Left ventricle myocardium superior (tissue), 1 donor: ENCODE measurements around the gene TMPRSS12. TPM values are rescaled to one million over a fixed set of nuclear protein-coding genes. Genes with fewer than 3 reads are reported as not detected.
"Not testable (repeated sequence)": the region's sequence is repeated elsewhere in the genome, so short reads cannot be mapped to it uniquely, and the experiment has no call there.

Experiments used
- ATAC-seq: fragments of 200-7000 bp; cut with Tn5 transposase; one replicate; pipeline ENCODE4 v1.9.1; 2020; ENCODE audit warnings: mild to moderate bottlenecking, moderate library complexity
- DNase-seq: peaks from one replicate; pipeline ENCODE4 v3.0.0-alpha.2; 2020
- intact Hi-C: fragments of 100-400 bp; cut with micrococcal nuclease; formaldehyde crosslinking; loops from one replicate; pipeline ENCODE4 v1.11.0; 2022
- long read RNA-seq: library from polyadenylated mRNA; unstranded; transcript quantifications from one replicate; pipeline ENCODE4 v2.0.0, GENCODE V29; 2021
- total RNA-seq: library from RNA; stranded (reverse); fragmentation: NEBNext Ultra II Directional; extraction: Animal tissue kit (Norgen Biotek cat#: 25700); gene quantifications from one replicate; pipeline ENCODE4 v1.2.1, GENCODE V29; 2021
- donor health status: DM: no; HTN: yes; CAD: no; lungs with severe emphysema.

TMPRSS12 gene, protein sequence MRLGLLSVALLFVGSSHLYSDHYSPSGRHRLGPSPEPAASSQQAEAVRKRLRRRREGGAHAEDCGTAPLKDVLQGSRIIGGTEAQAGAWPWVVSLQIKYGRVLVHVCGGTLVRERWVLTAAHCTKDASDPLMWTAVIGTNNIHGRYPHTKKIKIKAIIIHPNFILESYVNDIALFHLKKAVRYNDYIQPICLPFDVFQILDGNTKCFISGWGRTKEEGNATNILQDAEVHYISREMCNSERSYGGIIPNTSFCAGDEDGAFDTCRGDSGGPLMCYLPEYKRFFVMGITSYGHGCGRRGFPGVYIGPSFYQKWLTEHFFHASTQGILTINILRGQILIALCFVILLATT
- total RNA-seq = not detected
- long read RNA-seq = 0 reads

DNA sequence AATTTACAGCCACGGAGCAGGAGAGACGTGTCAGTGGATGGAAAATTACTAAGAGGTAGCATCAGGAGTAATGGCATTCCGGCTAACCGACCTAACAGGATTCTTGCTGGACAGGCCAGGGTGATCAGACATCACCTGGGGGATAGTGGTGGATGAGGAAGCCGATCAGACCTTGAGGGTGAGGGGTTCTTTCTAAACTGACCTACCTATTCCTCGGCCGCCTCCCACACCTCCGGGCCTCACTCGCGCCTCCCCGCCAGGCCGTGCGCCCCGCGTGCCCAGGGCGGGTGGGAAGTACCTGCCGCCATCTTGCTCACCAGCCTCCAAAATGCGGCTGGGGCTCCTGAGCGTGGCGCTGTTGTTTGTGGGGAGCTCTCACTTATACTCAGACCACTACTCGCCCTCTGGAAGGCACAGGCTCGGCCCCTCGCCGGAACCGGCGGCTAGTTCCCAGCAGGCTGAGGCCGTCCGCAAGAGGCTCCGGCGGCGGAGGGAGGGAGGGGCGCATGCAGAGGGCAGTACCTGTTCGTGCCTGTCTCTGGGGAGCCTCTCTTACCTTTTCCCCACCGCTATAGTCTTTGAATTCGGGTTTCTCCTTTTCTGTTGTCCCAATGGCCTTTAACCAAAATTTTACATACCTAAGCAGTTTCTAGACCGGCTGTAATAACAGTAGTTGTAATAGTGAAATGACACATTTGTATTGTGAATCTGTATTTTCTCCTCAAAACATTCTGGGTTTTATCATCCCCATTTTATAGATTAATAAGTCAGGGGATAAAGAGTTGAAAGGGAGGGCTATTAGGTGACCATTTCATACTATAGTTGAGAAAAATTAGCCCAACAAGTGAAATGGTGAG lies at the start of gene TMPRSS12:
TSS of gene TMPRSS12 (plus strand) at position 290 of the 857 bp plus-strand sequence. CDS start at position 329, 39 bp downstream.
- intact Hi-C loops = no loop called here
- ATAC-seq = peak; percentile 28
- peak; percentile 26 for DNase-seq

DNA sequence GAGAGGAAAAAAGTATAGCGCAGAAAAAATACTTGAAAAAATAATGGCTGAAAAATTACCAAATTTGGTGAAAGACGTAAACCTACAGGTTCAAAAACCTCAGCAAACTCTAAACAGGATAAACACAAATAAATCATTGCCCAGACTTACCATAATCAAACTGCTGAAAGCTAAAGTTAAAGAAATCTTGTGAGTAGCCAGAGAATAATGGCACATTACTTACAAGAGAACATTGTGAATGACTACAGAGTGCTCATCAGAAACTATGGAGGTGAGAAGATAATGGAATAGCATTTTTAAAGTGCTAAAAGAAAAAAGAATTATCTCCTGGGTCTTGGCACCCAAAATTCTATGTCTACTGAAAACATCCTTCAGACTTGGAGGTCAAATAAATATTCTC lies 42.8 kb upstream of the TMPRSS12 start:
- DNase-seq (no peak), ATAC-seq (no peak)
- intact Hi-C loops = no loop called here

DNA sequence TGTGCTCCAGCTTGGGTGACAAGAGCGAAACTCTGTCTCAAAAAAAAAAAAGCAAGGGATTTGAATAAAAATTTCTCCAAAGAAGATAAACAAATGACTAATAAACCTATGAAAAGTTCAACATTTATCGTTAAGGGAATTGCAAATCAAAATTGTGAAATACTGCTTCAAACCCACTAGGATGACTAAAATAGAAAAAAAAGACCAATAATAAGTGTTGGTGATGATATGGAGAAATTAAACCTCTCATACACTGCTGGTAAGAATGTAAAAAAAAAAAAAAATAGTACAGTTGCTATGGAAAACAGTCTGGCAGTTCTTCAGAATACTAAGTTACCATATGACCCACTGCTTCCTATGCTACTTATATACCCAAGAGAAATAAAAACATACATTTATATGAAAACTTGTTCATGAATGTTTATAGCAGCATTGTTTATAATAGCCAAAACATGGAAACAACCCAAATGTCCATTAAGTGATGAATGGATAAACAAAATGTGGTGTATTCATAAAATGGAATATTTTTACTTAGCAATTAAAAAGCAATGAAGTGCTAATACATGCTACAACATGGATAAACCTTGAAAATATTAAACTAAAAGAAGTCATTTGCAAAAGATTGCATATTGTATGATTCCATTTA lies 39.4 kb upstream of the TMPRSS12 start:
- intact Hi-C loops = no loop called here
- no peak for ATAC-seq

DNA sequence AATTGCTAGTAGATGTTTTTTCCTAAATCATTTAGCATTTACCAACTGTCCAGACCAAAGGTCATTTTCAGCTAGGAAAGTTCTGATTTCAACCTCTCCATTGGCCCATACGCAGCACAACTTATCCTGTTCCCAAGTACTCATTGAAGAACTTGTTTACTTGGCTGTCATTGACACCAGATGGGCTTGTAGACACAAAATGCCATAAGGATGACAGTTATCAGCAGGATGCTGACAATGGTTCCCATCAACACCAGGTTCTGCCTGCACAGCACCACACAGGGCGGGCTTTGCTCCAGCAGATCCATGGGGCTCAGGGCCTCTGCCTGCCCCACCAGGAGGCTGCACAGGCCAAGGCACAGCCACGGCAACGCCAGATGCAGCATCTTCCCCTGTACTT lies 36.5 kb upstream of the TMPRSS12 start:
- DNase-seq = no peak
- peak; percentile 17 for ATAC-seq
- intact Hi-C loops = no loop called here

More for the DNA sequence above, 39.4 kb upstream of the TMPRSS12 start:
- DNase-seq = no peak

- intact Hi-C loops, ATAC-seq: not testable (repeated sequence)
Observed at GRCh38 chr12:50809131-50809530, 33.6 kb upstream of the TMPRSS12 start.

GRCh38 chr12:50814921-50815320 lies 27.8 kb upstream of the TMPRSS12 start:
- DNase-seq, ATAC-seq, intact Hi-C loops: not testable (repeated sequence)

More at GRCh38 chr12:50809131-50809530, 33.6 kb upstream of the TMPRSS12 start:
- not testable (repeated sequence) for DNase-seq

GRCh38 chr12:50820177-50820576 lies 22.5 kb upstream of the TMPRSS12 start:
- DNase-seq (no peak), ATAC-seq (no peak)
- intact Hi-C loops = no loop called here

DNA sequence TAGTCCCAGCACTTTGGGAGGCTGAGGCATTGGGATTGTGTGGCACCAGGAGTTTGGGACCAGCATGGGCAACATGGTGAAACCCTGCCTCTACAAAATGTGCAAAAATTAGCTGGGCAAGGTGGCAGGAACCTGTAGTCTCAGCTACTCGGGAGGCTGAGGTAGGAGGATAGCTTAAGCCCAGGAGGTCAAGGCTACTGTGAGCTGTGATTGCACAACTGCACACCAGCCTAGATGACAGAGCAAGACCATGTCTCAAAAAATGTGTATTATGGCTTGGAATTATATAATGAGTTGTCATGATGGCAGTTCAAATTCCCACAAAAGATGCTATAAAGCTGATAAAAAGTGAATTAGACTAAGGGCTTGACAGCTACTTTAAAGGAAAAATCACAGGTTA lies 20.6 kb upstream of the TMPRSS12 start:
- ATAC-seq (no peak), DNase-seq (no peak)
- intact Hi-C loops = no loop called here

DNA sequence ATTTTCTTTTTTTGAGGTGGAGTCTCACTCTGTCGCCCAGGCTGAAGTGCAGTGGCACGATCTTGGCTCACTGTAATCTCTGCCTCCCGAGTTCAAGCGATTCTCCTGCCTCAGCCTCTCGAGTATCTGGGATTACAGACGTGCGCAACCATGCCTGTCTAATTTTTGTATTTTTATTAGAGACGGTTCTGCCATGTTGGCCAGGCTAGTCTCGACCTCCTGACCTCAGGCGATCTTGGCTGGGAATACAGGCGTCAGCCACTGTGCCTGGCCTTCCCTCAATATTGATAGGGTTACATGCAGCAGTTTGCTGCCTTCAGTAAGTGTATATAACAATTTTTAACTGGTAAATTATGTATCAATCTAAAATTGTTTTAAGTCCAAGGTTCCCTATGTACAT lies 19.0 kb upstream of the TMPRSS12 start:
- DNase-seq, ATAC-seq, intact Hi-C loops: not testable (repeated sequence)

DNA sequence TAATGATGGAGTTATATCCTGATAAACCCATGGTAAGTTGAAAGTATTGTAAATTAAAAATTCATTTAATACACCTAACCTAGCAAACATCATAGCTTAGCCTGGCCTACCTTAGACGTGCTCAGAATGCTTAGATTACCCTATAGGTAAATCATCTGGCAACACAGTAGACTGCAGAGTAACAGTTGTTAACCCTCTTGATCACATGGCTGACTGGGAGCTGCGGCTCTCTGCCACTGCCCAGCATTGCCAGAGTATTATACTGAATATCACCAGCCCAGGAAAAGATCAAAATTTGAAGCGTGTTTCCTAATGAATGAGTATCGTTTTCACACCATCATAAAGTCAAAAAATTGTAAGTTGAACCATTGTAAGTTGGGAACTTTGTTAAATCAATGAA lies 17.8 kb upstream of the TMPRSS12 start:
- intact Hi-C loops = loop anchor here (5.0 kb wide), 1 partner anchor 162 kb away; no protein-coding TSS in a partner anchor

GRCh38 chr12:50825372-50825838 lies 17.3 kb upstream of the TMPRSS12 start:
- DNase-seq (no peak), ATAC-seq (peak; percentile 81)
- intact Hi-C loops = loop anchor here (5.0 kb wide), 1 partner anchor 162 kb away; no protein-coding TSS in a partner anchor

More for the DNA sequence above, 17.8 kb upstream of the TMPRSS12 start:
- no peak for DNase-seq
- ATAC-seq = peak; percentile 47

DNA sequence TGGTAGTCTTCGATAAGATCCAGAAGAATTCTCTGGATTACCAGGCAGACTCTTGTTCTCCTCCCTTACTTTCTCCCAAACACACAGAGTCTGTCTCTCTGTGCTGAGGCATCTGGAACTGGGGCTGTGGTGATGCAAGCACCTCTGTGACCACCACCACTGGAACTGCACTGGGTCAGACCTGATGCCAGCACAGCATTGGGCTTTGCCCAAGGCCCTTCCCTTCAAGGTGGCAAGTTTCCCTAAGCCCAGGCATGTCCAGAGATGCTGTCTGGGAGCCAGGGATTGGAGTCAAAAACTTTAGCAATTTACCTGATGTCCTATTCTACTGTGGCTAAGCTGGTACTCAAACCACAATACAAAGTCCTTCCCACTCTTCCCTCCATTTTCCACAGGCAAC lies 14.6 kb upstream of the TMPRSS12 start:
- intact Hi-C loops = loop anchor here (5.0 kb wide), 1 partner anchor 159 kb away; no protein-coding TSS in a partner anchor

GRCh38 chr12:50828886-50829285 lies 13.8 kb upstream of the TMPRSS12 start:
- intact Hi-C loops = loop anchor here (5.0 kb wide), 1 partner anchor 158 kb away; no protein-coding TSS in a partner anchor
- ATAC-seq (no peak), DNase-seq (no peak)

More for the DNA sequence above, 14.6 kb upstream of the TMPRSS12 start:
- ATAC-seq = no peak
- DNase-seq = no peak

- ATAC-seq, DNase-seq, intact Hi-C loops: not testable (repeated sequence)
Observed at GRCh38 chr12:50833801-50834200, 8.9 kb upstream of the TMPRSS12 start.

DNA sequence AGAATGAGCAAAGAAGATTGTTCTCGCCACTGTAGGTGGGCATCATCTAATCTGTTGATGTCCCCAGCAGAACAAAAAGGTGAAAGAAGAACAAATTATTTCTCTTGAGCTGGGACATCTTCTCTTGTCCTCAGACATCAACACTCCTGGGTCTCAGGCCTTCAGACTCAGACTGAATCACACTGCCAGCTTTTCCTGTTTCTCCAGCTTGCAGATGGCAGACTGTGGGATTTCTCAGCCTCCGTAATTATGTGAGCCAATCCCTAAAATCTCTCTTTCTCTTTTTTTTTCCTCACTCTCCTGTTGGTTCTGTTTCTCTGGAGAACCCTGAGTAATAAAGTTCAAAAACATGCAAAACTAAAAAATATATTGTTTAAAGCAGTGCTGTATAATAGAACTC lies 3.7 kb upstream of the TMPRSS12 start:
- intact Hi-C loops = no loop called here

GRCh38 chr12:50840809-50841487 lies 1.8 kb upstream of the TMPRSS12 start:
- DNase-seq (no peak), ATAC-seq (no peak)
- intact Hi-C loops = no loop called here

More for the DNA sequence above, 3.7 kb upstream of the TMPRSS12 start:
- no peak for DNase-seq
- ATAC-seq = no peak

DNA sequence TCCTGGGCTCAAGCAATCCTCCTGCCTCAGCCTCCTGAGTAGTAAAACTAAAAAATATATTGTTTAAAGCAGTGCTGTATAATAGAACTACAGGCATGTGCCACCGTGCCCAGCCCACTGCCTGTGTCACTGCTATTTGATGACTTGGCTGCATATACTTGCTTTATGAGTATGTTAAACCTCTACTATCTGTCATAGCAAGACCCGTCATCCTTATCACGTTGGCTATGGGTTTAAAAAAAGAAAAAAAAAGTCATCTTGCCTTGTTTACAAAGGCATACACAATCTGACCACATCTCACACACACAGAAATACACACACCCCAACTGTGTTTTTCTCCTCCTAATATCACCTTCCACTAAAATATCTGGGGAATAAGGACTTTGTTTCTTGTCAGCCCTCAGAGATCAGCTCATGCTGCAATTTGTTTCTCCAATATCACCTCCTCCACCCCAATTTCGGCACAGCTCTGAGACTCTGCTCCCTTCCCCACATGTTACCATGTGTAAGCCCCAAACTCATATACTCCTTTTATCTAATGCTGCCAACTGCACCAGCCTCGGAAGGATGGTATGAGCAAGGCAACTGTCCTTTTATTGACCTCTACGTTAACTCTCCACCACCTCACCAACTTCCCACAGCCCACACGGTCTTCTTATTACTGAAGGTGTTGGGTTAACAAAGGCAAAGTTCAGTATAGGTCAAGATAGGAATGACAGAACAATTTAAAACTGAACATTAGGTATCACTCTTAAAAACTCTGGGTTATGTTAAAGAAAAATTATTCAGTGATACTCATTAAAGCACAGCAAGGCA lies 802 bp upstream of the TMPRSS12 start:
- no peak for ATAC-seq
- intact Hi-C loops = no loop called here
- no peak for DNase-seq
